ENCODE results near the gene OCA2. TPM values are rescaled to one million over a fixed set of nuclear protein-coding genes. Genes with fewer than 3 reads are reported as not detected.
"Not testable (repeated sequence)": the region's sequence is repeated elsewhere in the genome, so short reads cannot be mapped to it uniquely, and the experiment has no call there.

The OCA2 gene
- total RNA-seq, 1 donor from 2014 or later, result 2.8 TPM

GRCh38 chr15:27956285-27956684 lies 142.8 kb downstream of the OCA2 start:
- H3K27me3 Mint-ChIP-seq, result peaks cover 13% of the 10 kb centered on the region
- H3K4me3 Mint-ChIP-seq, result no peak overlapping the region
- H3K4me1 Mint-ChIP-seq (ENCODE audit: unreplicated experiment), result peaks cover 5% of the 10 kb centered on the region
- no peak for DNase-seq (ENCODE audit: extremely low spot score, unreplicated experiment)
- H3K36me3 Mint-ChIP-seq, result no peaks in the 10 kb centered on the region
- H3K27ac Mint-ChIP-seq, result no peak overlapping the region
- TF ChIP-seq CTCF (conservative IDR thresholded peaks at IDR 0.05), result no peak
- H3K9me3 Mint-ChIP-seq, result no peaks in the 10 kb centered on the region

GRCh38 chr15:27955087-27955486 lies 144.0 kb downstream of the OCA2 start:
- no peak for DNase-seq (ENCODE audit: extremely low spot score, unreplicated experiment)
- Mint-ChIP-seq H3K4me3 (no peak overlapping the region), H3K36me3 (no peaks in the 10 kb centered on the region), H3K4me1 (ENCODE audit: unreplicated experiment) (peaks cover 5% of the 10 kb centered on the region), H3K27me3 (peaks cover 9% of the 10 kb centered on the region), H3K27ac (no peak overlapping the region), H3K9me3 (no peaks in the 10 kb centered on the region)
- no peak for TF ChIP-seq CTCF (conservative IDR thresholded peaks at IDR 0.05)

- H3K27me3 Mint-ChIP-seq; H3K4me1 Mint-ChIP-seq (ENCODE audit: unreplicated experiment); H3K9me3 Mint-ChIP-seq; DNase-seq (ENCODE audit: extremely low spot score, unreplicated experiment); H3K4me3 Mint-ChIP-seq; H3K36me3 Mint-ChIP-seq; H3K27ac Mint-ChIP-seq: not testable (repeated sequence)
Observed at GRCh38 chr15:27952593-27952992, 146.5 kb downstream of the OCA2 start.

GRCh38 chr15:27951191-27951890 lies 147.8 kb downstream of the OCA2 start:
- no peak for DNase-seq (ENCODE audit: extremely low spot score, unreplicated experiment)
- Mint-ChIP-seq H3K9me3 (no peaks in the 10 kb centered on the region), H3K27me3 (peaks cover 3% of the 10 kb centered on the region), H3K4me1 (ENCODE audit: unreplicated experiment) (peaks cover 2% of the 10 kb centered on the region), H3K36me3 (no peaks in the 10 kb centered on the region), H3K4me3 (no peak overlapping the region), H3K27ac (peak overlapping the region; percentile 56)
- TF ChIP-seq CTCF (conservative IDR thresholded peaks at IDR 0.05), result no peak

GRCh38 chr15:27949089-27949488 lies 150.0 kb downstream of the OCA2 start:
- no peak overlapping the region for H3K4me3 Mint-ChIP-seq
- no peak overlapping the region for H3K27ac Mint-ChIP-seq
- H3K9me3 Mint-ChIP-seq, result no peaks in the 10 kb centered on the region
- TF ChIP-seq CTCF (conservative IDR thresholded peaks at IDR 0.05), result no peak
- H3K36me3 Mint-ChIP-seq, result no peaks in the 10 kb centered on the region
- H3K4me1 Mint-ChIP-seq (ENCODE audit: unreplicated experiment), result no peaks in the 10 kb centered on the region
- DNase-seq (ENCODE audit: extremely low spot score, unreplicated experiment), result no peak
- H3K27me3 Mint-ChIP-seq, result peaks cover 4% of the 10 kb centered on the region

- peaks cover 7% of the 10 kb centered on the region for H3K4me1 Mint-ChIP-seq (ENCODE audit: unreplicated experiment)
- no peak for TF ChIP-seq CTCF (conservative IDR thresholded peaks at IDR 0.05)
- H3K27ac Mint-ChIP-seq, result no peak overlapping the region
- H3K4me3 Mint-ChIP-seq, result no peak overlapping the region
- no peaks in the 10 kb centered on the region for H3K36me3 Mint-ChIP-seq
- peaks cover 17% of the 10 kb centered on the region for H3K27me3 Mint-ChIP-seq
- no peaks in the 10 kb centered on the region for H3K9me3 Mint-ChIP-seq
- no peak for DNase-seq (ENCODE audit: extremely low spot score, unreplicated experiment)
Observed at GRCh38 chr15:27939246-27939645, 159.9 kb downstream of the OCA2 start.

Measured in type B pancreatic cell (in vitro differentiated cells).